ENCODE results near the gene TFF2.

Gene TFF2

DNA sequence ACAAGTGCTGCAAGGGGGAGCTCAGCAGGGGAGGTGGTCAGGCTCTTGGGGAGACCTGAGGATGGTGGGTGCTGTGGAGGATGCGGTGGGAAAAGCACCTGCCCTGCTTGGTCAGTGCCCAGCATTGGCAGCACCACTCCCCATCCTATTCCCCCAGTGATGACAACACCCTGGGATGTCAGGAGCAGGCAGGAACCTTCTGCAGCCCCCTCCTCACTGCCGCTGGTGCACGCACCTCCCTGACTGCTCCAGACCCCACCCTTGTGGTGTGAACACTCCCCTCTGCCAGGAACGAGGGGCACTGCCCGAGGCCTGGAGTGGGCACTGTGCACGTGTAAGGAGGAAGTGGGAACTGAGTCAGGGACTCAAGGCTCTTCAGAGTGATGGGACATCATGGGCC lies 32.5 kb upstream of the TFF2 start:
- DNase-seq, result no peak

DNA sequence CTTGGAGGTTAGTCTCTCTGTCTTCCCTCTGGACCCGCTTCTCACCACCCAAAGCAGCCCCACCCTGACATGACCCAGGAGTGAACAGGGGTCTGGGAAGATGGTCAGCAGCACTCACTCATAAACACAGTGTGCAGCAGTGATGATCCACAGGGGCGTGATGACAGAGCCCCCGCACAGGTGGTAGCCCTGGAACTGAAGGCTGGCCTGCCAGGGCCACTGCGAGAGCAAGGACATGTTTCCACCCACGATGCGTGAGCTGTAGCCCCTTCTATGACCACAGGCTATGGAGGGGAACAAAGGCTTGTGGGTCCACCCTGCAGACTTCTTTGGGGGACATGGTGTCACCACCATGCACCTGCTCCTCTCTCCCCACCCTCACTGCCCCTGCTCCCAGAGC lies 32.1 kb upstream of the TFF2 start:
- no peak for DNase-seq

DNA sequence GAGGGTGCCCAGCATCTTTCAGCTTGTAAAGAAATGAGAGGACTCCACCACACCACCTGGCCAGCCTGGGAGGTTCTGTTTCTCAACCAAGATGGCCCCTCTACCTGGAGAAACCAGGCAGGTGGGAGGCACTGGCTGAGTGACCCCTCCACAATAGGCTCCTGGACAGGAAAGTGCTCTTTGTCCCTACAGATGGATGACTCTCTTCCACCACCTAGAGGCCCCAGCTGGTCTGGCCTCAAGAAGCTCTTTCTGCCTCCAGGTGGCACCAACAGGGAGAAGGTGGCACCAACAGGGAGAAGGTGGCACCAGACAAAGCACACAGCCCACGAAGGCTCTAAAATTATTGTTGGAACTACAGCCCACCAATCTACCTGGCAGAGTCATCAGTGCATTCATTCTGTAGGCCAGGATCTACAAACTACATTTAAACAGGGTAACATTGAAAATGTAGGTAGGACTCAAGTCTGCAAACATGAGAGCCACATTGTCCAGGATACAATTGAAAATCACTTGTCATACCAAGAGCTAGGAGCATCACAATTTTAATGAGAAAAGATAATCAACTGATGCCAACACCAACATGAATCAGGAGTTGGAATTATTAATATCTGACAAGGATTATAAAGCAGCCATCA lies 30.7 kb upstream of the TFF2 start:
- peak; percentile 74 for DNase-seq

DNA sequence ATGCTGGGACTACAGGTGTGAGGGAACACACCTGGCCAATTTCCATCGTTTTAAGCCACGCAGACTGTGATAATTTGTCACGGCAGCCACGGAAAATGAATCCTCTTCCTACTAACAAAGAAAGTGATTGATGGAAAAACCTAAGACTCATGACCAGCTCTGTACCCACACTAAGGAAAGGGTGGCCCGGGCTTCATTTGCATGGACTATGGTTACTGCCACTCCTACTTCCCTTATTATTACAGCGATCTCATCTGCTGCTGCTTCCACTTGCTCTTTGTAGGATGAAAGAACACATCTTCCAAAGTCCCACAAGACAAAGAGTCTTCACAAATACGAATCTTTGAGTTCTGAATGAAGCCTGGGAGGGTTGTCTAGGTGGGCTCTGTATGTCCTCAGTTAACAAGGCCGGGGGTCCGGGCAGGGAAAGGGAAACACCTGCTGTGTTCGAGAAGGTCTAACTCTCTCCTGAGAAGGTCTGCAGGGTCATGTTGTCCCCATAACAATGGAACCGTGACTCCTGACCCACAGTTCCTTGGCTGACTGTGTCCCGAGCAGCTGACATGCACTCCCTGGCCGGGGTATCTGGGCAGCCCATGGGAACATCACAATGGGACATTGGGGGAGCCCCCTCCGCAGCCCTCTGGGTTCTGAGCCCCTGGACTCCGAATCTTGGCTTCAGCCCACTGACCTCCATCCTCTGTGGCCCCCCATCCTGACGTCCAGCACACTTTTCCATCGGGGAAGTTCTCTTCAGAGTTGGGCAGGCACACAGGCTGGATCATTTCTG lies 28.8 kb upstream of the TFF2 start:
- no peak for DNase-seq

DNA sequence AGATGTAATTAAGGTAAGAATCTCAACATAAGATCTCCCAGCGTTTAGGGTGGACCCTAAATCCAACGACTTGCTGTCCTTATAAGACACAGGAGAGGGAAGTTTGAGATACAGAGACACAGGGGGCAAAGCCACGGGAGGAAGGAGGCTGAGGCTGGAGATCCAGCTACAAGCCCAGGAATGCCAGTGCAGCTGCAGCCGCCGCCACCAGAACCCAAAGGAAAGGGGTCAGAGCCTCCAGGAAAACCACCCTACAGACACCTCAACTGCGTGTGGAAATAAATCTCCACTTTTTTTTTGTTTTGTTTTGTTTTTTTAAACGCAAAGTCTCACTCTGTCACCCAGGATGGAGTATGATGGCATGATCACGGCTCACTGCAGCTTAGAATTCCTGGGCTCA lies 27.6 kb upstream of the TFF2 start:
- DNase-seq, result no peak

DNA sequence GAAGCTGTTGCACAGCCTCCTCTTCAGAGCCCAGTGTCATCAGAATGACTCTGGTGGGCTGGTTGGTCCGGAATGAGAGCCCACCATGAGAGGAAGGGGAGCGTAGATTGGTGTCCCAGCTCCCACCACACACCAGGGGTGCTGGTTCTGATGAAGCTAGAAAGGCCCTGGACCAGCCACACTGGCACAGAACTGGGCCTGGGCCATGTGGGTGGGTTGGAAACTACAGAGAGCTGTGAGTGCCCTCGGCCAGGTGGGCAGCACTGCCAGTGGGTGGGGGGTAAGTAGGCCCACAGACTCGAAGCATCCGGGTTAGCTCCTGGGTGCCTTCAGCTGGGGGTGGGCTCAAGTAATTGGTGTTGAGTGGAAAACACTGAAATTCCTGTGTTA lies 27.2 kb upstream of the TFF2 start:
- no peak for DNase-seq

DNA sequence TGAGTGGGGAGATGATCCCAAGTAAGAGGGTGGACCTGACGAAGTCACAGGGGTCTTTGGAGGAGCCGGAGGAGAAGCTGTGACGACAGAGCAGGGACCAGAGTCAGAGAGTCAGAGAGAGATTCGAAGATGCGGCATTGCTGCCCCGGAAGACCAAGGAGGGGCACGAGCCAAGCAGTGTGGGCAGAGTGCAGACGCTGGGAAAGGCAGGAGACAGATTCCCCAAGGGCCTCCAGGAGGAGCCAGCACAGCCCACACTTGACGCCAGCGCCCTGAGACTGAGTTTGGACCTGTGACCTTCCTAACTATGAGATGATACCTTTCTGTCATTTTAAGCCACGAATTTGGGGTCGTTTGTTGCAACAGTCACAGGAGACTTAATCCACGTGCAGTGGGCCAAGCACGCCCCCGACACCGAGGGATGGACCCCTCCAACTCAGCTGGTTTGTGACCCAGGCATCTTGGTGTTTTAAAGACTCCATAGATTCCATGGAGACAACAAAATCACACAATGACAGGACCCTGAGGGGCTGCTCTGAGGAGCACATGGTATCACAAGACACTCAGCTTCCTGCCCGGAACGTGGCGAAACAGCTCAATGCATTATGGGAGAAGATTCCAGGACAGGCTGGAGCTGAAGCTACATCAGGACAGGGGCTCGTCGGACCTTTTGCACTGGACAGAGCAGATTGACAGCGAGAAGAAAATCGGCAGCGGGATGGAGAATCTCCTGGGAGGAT lies 26.6 kb upstream of the TFF2 start:
- DNase-seq, result no peak

DNA sequence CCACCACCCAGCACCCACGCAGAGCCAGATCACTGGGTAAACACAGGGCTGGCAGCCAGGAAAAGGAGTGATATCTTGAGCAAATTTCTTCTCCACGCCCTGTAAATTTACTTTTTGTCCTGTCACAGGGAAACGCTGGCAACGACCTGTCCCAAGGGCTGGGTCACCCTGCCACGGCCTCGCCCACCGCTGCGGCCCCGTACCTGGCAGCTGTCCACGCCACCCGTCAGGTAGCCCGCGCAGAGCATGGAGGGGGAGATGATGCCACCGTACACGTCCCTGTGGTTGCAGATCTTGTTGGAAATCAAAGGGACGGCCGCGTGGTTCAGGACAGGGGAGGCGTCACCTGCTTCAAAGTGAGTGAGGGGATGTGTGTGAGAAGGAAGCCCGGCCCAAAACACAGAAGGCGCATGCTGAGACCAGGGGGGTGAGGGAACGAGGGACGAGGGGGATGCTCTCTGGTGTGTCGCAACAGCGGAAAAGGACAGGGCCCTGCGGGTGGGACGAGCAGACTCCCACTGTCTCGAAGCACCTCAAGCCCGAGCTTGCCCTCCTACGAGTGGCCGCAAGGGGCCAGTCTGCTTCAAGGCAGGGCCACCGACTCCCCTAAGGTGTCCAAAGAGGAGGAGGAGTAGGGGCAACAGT lies 25.7 kb upstream of the TFF2 start:
- no peak for DNase-seq

DNA sequence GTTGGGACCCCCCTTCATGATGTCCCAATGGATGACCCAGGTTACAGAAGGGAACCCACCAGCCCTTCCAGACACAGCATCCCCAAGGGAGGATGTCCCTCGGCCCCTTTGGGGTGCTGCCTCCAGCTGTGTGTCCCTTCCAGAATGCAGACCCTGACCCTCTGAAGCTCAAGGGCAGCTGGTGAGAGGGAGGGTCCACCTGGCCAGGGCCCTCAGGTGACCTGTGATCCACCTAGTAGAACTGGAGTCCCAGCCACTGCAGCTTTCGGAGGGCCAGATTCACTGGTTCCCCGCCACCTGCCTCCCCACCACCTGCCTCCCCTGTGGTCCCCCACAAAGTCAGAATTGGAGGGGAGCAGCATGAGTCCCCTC lies 25.2 kb upstream of the TFF2 start:
- no peak for DNase-seq

DNA sequence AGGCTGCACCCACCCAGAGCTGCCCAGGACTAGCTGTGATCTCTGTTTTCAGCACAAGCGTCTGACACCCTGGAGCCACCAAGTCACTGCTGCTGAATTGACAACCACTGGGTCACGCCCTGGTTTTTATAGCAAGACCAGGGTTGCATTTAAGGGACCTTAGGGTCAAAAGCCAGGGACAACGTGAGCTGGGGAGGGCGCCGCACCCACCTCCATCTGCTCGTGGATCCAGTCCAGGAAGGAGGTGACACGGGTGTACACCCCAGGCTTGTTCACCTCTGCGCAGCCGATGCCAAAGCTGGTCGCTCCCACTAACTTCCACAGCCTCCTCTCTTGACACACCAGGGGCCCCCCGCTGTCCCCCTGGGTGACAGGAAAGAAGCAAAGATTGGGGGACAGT lies 24.7 kb upstream of the TFF2 start:
- no peak for DNase-seq

DNA sequence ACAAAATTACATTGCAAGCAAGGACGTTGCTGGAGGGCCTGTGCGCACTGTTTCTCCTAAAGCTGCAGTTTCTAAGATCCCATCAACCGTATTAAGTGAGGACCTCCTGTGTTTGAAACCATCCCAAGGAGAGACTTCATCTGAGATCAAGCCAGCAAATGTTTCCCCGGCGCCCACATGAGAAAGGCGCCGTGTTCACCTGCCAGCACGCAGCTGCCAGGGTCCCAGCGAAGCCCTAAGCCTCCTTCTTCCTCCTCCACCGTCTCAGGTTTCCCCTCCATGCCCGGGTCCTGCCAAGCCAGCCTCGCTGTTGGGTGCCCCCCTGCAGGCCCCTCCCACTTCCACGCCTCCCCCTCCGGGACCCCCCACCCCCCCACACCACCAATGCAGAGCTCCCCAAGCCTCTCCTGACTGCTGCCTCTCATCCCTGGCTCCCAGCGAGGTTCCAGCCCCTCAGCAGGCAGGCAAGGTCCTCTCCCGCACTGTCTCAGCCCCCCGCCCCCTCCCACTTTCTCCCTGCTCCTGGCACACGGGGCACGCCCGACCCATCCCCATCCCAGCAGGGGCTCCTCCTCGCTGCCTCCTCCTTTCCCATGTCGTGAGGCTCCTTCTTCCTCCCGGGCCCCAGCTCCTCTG lies 24.2 kb upstream of the TFF2 start:
- DNase-seq, result peak; percentile 57

DNA sequence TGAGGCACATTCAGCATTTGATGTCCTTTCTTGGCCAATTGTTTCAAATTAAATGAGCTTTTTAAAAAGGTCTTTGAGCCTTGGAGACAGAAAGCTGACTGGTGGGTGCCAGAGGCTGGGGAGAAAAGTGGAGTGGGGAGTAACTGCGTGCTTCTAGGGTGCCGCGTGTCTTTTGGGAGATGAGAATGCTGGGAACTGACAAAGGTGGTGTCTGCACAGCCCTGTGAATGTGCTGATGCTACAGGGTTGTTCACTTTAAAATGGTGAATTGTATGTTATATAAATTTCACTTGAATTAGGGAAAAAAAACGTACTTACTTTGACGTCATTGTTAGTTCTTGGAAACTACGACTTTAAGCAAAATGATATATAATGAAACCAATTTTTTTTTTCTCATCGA lies 23.7 kb upstream of the TFF2 start:
- DNase-seq, result no peak

DNA sequence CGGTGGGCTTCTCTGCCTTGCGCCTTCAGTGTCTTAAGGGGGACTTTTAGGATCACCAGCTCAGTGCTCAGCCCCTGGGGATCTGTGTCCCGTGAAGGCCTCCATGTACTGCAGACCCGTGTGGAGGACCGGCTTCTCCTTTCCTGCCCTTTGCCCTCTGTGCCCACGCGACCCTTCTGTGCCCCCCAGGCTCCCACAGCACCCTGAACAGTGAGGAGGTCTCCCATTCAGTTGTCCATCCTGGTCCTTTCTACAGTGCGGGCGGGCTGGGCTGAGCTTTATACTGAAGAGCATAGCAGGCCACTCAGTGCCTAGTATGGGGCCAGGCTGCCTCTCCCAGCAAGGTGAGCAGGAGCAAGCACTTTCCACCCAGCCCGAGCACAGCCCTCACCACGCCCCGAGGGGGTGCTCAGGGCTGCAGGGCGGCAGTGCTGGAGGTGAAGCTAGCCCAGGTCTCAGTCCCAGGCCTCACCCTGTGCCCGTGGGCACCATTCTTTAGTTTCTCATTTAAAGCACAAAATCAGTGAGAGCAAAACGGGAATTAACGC lies 23.2 kb upstream of the TFF2 start:
- no peak for DNase-seq

DNA sequence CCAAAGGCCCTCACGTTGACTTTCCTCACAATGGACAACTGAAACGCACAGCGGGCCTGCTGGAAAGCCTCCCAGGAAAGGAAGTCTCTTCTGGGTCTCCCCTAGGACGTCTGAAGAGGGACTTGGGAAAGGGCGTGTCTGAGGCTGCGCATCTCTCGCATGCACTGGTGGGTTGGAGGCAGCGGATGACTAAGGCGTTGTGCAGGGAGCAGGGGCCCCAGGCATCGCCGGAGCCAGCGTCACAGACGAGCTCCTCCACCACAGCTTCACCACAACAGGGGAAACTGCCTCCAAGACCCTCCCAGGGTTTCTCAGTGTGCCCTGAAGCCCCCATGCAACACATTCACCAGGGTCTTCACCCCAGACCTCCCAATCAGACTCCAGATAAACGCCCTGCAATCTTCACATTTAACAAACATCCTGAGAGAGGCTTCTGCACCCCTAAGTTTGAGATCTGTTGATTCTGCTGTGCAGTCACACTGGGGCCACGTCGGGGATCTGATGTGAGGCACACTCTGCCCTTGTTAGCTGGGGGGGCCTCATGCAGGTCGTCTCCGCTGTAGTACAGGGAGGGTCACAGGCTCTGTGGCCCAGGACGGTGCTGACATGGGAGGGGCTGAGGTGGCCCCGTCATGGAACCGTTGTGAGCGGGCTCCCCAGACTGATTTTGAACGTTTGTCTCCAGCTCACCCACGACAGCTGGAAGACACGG lies 22.6 kb upstream of the TFF2 start:
- DNase-seq, result no peak

DNA sequence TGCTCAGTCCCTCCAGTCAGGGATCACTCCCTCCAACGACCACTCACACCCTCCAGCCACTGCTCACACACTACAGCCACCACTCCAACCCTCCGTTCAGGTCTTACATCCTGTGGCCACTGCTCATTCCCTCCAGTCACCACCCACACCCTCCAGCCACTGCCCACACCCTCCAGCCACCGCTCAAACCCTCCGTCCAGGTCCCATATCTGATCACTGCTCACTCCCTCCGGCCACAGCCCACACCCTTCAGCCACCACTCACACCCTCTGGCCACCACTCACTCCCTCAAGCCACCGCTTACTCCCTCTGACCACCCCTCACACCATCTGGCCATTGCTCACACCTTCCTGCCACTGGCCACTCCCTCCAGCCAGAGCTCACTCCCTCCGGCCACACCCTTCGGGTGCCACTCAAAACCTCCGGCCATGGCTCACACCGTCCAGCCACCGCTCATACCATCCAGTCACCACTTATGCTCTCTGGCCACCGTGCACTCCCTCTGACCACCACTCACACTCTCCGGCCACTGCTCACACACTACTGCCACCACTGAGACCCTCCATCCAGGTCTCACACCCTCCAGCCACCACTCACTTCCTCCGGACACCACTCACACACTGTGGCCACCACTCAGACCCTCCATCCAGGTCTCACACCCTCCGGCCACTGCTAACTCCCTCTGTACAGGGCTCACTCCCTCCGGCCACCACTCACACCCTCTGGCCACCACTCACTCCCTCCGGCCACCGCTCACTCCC lies 20.3 kb upstream of the TFF2 start:
- no peak for DNase-seq

DNA sequence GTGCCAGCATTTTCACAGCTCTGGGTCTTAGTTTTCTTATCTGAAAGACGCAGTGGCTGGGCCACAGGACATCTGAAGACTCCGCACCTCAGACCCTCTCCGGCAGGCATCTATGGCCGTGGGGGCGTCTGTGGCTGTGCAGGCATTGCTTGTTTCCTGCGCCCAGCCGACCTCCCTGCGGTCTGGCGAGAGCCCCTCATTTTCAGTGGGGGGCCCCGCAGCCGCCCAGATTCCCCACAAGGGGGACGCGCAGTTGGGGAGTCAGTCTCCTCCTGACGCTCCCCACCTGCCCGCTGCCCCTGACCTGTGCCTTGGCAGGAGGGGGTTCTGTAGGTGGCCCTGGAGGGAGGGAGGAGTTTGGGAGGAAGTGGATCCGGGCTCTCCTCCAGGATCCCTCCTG lies 19.0 kb upstream of the TFF2 start:
- DNase-seq, result no peak

DNA sequence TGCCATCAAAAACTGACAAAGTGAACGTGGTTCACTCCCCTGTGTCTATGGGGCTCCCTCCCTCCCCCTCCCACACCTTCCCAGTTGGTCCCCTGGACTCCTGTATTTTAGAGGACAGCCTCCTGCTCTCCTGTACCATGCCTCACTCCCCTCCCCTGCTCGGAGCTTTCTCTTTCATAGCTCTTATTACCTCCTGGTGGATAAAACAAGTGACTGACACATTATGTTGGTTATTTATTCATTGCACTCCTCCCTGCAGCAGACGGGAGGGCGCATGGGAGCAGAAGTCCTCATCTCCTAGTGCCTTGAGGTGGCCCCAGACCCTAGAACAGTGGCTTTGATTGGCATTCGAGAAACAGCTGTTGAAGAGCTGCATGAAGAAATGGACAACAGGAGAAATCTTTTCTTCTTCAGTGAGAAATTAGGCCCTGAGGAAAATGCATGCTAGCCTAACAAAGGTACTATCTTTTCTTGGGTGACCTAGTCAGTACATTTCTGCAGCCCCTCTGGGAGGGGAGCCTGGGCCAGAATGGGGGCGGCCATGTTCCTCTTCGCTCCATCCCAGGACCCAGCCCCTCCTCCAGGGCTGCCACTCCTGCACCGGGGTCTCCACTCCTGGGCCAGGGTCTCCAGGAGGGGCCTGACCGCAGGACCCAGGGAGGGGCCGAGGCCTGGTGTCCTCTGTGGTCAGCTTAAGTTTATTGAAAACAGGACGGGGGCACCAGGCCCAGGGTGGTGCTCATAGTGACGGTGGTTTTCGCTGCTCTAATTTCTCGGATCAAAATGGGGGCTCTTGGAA lies 16.8 kb upstream of the TFF2 start:
- no peak for DNase-seq

DNA sequence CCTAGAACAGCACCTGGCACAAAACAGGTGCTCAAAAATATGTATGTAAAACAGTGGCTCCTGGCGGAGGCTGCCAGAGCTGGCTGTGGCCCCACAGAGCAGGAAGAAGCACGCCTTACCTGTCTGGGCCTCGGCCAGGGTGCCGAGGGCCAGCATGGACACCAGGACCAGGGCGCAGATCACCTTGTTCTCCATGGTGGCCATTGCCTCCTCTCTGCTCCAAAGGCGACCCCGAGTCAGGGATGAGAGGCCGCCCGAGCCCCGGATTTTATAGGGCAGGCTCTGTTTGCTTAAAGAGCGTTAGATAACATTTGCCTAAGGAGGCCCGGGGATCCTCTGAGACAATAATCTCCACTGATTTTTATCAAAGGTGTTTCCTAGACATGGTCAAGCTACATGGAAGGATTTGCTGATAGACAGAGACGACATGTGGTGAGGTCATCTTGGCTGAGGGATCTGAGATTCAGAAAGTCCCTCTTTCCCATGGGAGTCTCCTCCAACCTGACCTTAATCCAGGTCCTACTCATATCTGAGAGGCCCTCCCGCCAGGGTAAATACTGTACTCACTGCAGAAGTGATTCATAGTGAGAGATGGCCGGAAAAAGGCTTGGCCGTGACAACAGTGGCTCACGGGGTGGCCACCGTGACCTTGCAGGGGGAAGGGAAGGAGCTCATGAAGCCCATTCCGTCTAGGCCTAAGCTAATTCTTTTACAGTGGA lies 15.7 kb upstream of the TFF2 start, which contains the start of gene TFF1:
TFF1 (minus strand) TSS at position 244 of the 719 bp plus-strand sequence; CDS start at position 204, 40 bp downstream.
- no peak for DNase-seq

DNA sequence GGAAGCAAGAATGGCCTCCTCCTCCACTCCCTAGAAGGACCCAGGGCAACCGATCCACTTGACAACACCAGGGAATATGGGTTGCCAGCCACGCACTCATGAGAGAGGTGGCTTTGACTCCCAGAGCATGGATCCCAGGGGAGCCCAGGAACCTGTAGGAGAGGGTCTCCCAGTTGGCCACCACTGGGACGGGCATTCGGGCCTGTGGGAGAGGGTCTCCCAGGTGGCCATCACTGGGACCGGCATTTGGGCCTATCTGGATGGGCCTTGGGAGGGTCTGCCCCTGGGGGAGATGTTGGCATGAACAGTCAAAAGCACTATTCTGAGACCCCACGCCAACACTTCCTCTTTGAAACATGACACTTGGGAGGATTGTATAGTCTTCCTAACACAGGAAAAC lies 15.0 kb upstream of the TFF2 start:
- no peak for DNase-seq
